Measurements from ENCODE around the gene WDR7. TPM values are rescaled to one million over a fixed set of nuclear protein-coding genes. Genes with fewer than 3 reads are reported as not detected.

The WDR7 gene
- total RNA-seq, 4 donors from 2014 or later = 23.1 to 48.6 (median 30.3) TPM

DNA sequence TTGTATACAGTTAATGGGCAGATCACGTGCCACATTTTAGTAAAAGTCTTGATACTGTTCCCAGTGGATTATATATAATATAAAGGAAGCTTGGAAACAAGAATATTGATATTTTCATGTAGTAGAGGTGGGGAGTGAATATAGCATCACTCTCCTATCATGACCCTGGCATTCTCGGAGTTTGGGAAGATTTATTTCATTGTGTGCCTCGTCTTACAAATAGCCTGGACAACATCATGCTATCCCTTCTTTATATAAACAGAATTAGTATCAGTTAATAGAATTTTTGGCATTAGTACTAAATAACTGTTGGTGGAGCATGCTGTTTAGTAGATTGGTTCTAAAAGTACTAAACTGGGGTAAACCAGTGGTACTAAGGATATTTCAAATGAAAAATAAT is 283.7 kb downstream of the WDR7 start:
- 71% methylated on average over 3 of the region's 3 CpGs for WGBS

DNA sequence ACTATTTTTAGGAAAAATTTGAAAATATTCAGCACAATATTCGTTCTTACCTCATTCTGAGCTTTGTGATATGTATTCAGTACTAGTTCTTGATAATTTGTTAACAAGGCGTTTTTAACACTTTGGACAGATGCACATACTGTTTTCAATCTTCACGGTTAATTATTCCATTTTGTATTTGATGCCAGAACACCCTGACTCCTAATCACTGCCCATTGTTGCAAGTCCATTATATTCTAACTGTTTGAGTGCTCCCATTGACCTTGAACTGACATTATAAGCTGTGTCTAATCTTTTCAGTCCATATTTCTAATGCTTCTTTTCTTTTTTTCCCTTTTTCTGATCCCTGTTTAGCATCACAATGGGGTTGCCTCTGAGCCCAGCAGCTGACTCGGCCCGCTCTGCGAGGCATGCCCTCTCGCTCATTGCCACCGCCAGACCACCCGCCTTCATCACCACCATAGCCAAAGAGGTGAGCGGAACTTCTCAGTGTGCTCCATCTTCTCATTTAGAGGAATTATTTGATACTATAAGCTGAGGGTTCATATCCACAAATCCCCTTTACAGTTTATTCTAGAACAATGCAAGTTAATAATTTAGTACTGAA is 284.4 kb downstream of the WDR7 start:
- WGBS = 96% methylated on average over 10 of the region's 10 CpGs
- Histone ChIP-seq H3K4me1 (no peaks in the 10 kb centered on the region), H3K27me3 (no peaks in the 10 kb centered on the region), H3K9me3 (no peaks in the 10 kb centered on the region), H3K27ac (replicated peaks in 1 of 4) (no peak overlapping the region), H3K36me3 (peaks cover 0 to 30% (median 14%) of the 10 kb centered on the region in 4 donors), H3K4me3 (no peak overlapping the region)
- TF ChIP-seq EP300 (IDR thresholded peaks at IDR 0.05) (no peak), POLR2A (IDR thresholded peaks at IDR 0.05; ENCODE audit: low read depth) (no peak), POLR2AphosphoS5 (IDR thresholded peaks at IDR 0.05) (no peak)
- TF ChIP-seq, protein P1, sequence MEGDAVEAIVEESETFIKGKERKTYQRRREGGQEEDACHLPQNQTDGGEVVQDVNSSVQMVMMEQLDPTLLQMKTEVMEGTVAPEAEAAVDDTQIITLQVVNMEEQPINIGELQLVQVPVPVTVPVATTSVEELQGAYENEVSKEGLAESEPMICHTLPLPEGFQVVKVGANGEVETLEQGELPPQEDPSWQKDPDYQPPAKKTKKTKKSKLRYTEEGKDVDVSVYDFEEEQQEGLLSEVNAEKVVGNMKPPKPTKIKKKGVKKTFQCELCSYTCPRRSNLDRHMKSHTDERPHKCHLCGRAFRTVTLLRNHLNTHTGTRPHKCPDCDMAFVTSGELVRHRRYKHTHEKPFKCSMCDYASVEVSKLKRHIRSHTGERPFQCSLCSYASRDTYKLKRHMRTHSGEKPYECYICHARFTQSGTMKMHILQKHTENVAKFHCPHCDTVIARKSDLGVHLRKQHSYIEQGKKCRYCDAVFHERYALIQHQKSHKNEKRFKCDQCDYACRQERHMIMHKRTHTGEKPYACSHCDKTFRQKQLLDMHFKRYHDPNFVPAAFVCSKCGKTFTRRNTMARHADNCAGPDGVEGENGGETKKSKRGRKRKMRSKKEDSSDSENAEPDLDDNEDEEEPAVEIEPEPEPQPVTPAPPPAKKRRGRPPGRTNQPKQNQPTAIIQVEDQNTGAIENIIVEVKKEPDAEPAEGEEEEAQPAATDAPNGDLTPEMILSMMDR (IDR thresholded peaks at IDR 0.05) = no peak
- no peak for DNase-seq (ENCODE audit: extremely low spot score)
- intact Hi-C loops (cut with DNase I) = no loop called here

More for the DNA sequence above, 283.7 kb downstream of the WDR7 start:
- H3K4me3 ChIP-seq = no peak overlapping the region
- H3K4me1 ChIP-seq = no peaks in the 10 kb centered on the region
- intact Hi-C loops (cut with DNase I) = no loop called here
- TF ChIP-seq POLR2A (IDR thresholded peaks at IDR 0.05; ENCODE audit: low read depth) (no peak), EP300 (IDR thresholded peaks at IDR 0.05) (no peak), POLR2AphosphoS5 (IDR thresholded peaks at IDR 0.05) (no peak)
- TF ChIP-seq, protein P1 (IDR thresholded peaks at IDR 0.05) = no peak
- H3K36me3 ChIP-seq = peaks cover 0 to 30% (median 14%) of the 10 kb centered on the region in 4 donors
- no peaks in the 10 kb centered on the region for H3K27me3 ChIP-seq
- no peak overlapping the region for H3K27ac ChIP-seq (replicated peaks in 1 of 4)
- DNase-seq (ENCODE audit: extremely low spot score) = no peak
- H3K9me3 ChIP-seq = no peaks in the 10 kb centered on the region

DNA sequence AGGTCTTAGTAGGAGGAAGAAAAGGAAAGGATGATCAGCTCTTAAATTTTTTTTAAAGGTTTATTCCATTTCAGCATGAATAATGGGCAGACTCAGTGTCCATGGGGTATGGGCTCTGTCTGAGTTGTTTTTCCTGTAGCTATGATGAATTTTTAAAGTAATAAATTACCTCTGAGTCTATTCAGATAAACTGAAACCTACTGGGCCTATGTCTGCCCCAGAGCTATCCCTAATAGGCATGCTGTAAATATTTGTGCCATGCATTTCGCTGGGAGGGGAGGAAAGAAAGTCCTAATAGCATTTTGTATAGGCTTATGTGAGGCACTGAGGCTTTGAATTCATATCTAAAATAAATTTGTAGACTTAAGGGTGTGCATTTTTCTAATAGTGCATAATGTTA is 285.3 kb downstream of the WDR7 start:
- Histone ChIP-seq H3K4me1 (no peaks in the 10 kb centered on the region), H3K4me3 (no peak overlapping the region), H3K9me3 (no peaks in the 10 kb centered on the region), H3K36me3 (peaks cover 0 to 30% (median 14%) of the 10 kb centered on the region in 4 donors), H3K27me3 (no peaks in the 10 kb centered on the region), H3K27ac (replicated peaks in 1 of 4) (no peak overlapping the region)
- intact Hi-C loops (cut with DNase I) = no loop called here
- TF ChIP-seq, protein P1 (IDR thresholded peaks at IDR 0.05) = no peak
- TF ChIP-seq POLR2A (IDR thresholded peaks at IDR 0.05; ENCODE audit: low read depth) (no peak), POLR2AphosphoS5 (IDR thresholded peaks at IDR 0.05) (no peak), EP300 (IDR thresholded peaks at IDR 0.05) (no peak)
- WGBS = 95% methylated on average over 1 of the region's 1 CpG
- no peak for DNase-seq (ENCODE audit: extremely low spot score)

DNA sequence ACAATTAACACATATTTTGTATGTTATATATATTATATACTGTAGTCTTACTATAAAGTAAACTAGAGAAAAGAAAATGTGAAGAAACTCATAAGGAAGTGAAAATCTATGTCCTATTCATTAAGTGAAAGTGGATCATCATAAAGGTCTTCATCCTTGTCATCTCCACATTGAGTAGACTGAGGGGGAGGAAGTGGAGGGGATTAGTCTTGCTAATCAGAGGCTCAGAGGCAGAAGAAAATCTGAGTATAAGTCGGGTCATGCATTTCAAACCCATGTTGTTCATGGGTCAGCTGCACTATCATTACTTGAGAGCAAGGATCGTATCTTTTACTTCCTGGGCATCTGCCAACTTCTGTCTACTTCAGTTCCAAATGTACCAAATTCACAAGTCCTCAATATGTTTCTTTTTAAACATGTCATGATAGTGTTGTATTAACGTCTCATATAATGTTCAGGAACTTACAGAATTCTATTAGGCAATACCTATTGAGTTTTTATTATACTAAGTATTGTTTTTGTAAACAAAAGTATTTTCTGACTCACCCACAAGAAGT is 286.8 kb downstream of the WDR7 start:
- intact Hi-C loops (cut with DNase I) = no loop called here

More for the DNA sequence above, 286.8 kb downstream of the WDR7 start:
- H3K9me3 ChIP-seq = no peaks in the 10 kb centered on the region
- DNase-seq (ENCODE audit: extremely low spot score) = no peak
- TF ChIP-seq POLR2A (IDR thresholded peaks at IDR 0.05; ENCODE audit: low read depth) = no peak
- TF ChIP-seq EP300 (IDR thresholded peaks at IDR 0.05) = no peak
- TF ChIP-seq, protein P1 (IDR thresholded peaks at IDR 0.05) = no peak
- no peak for TF ChIP-seq POLR2AphosphoS5 (IDR thresholded peaks at IDR 0.05)
- H3K4me1 ChIP-seq = no peaks in the 10 kb centered on the region
- H3K4me3 ChIP-seq = no peak overlapping the region
- no peak overlapping the region for H3K27ac ChIP-seq (replicated peaks in 1 of 4)
- H3K36me3 ChIP-seq = peaks cover 0 to 20% (median 12%) of the 10 kb centered on the region in 4 donors
- H3K27me3 ChIP-seq = no peaks in the 10 kb centered on the region
- WGBS = 71% methylated on average over 3 of the region's 3 CpGs
